BJ (cell line): ENCODE results near the gene ACSBG1. TPM values are rescaled to one million over a fixed set of nuclear protein-coding genes. Genes with fewer than 3 reads are reported as not detected.

Experiments used
- CTCF ChIA-PET: fragments of 350-600 bp; formaldehyde crosslinking; extraction: SDS; loops from one replicate; lab custom pipeline; 2021; ENCODE audit warnings: antibody characterized with exemption, inconsistent platforms; lab: Yijun Ruan, JAX
- POLR2A ChIA-PET: fragments of 300-600 bp; sonication (Branson Sonifier 250); formaldehyde crosslinking; extraction: SDS; loops from one replicate; lab custom pipeline; 2021; ENCODE audit warnings: antibody characterized with exemption; lab: Charles Lee
- DNase-seq: peaks from one replicate; pipeline ENCODE4 v3.0.0-alpha.2; 2011; ENCODE audit warnings: low read depth
- H3K27me3 ChIP-seq: 2 replicates; pipeline ENCODE4 v1.6.0; 2011; ENCODE audit warnings: low read length; ENCODE audit not compliant: control insufficient read depth, insufficient read depth
- H3K36me3 ChIP-seq: 2 replicates; pipeline ENCODE4 v1.5.1; 2011; ENCODE audit warnings: low read length; ENCODE audit not compliant: control insufficient read depth, insufficient read depth
- H3K4me3 ChIP-seq: 2 replicates; pipeline ENCODE4 v1.5.1; 2011; ENCODE audit warnings: low read depth, mild to moderate bottlenecking, control low read depth, low read length
- polyA plus RNA-seq: library from polyadenylated mRNA; depleted of rRNA; stranded (reverse); fragments of >200 nt; gene quantifications from 2 replicates; pipeline ENCODE4 v1.2.3, GENCODE V29; 2011
- TF ChIP-seq, protein P1 (sequence below): IDR thresholded peaks from 2 replicates; pipeline ENCODE4 v1.5.1; 2011; ENCODE audit warnings: low read depth, mild to moderate bottlenecking, control low read depth, inconsistent platforms, low read length, moderate library complexity; ENCODE audit not compliant: insufficient read depth

The ACSBG1 gene
- polyA plus RNA-seq, 1 experiment = 0.01 TPM

DNA sequence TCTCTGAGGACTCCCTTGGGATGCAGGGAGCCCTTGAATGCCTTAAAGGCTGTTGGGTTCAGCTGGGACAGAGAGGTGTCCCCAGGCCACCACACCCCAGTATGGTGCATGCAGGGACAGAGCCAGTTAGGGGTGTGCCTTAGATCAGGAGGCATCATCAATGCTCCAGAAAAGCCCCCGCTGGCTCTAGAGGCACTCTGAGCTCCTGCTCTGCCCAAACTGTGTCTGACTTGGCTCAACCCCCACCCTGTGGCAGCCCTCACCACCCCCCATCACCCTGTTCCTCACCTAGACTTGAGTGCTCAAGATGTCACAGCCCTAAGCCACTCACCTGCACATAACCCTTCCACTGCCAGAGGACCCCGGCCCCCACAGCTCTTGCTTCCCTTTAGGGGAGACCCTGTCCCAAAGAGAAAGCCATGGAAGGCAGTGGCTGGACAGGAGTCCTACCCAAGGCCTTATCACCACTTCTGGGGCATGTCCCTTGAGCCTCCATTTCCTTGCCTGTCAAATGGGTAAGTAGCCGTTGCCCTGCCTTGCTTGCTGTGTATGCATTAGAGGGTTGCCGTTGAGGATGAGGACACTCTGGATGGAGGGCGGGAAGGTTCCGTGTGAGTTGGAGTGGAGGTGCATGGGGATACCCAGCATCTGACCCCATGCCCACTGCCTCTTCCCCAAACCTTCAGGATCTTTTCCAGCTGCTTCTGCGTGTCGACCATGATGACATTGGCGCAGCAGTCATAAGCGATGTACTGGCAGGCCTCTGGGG is 41.4 kb downstream of the ACSBG1 start:
- TF ChIP-seq, protein P1, sequence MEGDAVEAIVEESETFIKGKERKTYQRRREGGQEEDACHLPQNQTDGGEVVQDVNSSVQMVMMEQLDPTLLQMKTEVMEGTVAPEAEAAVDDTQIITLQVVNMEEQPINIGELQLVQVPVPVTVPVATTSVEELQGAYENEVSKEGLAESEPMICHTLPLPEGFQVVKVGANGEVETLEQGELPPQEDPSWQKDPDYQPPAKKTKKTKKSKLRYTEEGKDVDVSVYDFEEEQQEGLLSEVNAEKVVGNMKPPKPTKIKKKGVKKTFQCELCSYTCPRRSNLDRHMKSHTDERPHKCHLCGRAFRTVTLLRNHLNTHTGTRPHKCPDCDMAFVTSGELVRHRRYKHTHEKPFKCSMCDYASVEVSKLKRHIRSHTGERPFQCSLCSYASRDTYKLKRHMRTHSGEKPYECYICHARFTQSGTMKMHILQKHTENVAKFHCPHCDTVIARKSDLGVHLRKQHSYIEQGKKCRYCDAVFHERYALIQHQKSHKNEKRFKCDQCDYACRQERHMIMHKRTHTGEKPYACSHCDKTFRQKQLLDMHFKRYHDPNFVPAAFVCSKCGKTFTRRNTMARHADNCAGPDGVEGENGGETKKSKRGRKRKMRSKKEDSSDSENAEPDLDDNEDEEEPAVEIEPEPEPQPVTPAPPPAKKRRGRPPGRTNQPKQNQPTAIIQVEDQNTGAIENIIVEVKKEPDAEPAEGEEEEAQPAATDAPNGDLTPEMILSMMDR = no peak
- DNase-seq = no peak
- H3K4me3 ChIP-seq = no peak overlapping the region
- H3K27me3 ChIP-seq = no peaks in the 10 kb centered on the region
- H3K36me3 ChIP-seq = no peaks in the 10 kb centered on the region
- ChIA-PET CTCF (interaction anchor here (1.3 to 1.6 kb wide), 2 partner anchors 15 to 80 kb away, joined by 4 read pairs; no protein-coding TSS in a partner anchor), POLR2A (no interaction called here)

DNA sequence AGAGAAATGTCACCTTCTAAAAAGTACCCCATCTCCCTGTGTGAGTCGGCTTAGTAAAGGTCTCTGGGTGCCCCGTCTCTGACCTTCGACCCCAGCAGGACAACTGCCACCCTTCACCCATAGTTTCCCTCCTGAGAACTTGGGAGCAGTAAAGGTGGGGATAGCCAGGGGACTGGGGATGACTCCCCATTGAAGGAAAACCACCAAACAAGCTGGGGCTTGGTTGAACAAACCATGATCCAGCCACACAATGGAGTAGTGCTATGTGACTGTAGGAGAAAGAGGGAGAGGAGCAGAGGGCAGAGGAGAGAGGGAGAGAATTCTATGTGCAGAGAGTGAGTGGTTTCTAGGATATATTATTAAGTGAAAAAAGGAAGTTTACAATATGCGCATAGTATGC is 51.5 kb downstream of the ACSBG1 start:
- H3K27me3 ChIP-seq = peaks cover 2% of the 10 kb centered on the region; the same call in 1 of the 2 replicates
- ChIA-PET CTCF (no interaction called here), POLR2A (no interaction called here)
- no peaks in the 10 kb centered on the region for H3K36me3 ChIP-seq
- TF ChIP-seq, protein P1 = no peak
- no peak overlapping the region for H3K4me3 ChIP-seq
- no peak for DNase-seq

DNA sequence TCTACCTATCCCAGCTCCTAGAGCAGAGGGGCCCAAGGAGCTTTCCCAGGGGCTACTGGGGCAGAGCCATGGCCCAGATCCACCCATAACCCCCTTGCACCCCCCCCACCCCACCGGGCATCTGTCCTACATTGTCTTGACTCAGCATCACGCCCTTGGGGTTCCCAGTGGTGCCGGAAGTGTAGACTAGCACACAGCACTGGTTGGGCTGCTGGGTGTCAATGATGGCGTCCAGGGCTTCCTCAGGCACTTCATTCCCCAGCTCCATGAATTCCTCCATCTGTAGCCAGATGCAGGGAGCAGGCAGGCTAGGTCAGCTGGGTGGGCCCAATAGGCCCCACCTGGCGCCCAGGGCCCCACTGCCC is 52.0 kb downstream of the ACSBG1 start:
- ChIA-PET POLR2A (no interaction called here), CTCF (interaction anchor here (0.7 to 1.1 kb wide), 2 partner anchors 13 to 58 kb away, joined by 3 read pairs; no protein-coding TSS in a partner anchor)
- Histone ChIP-seq H3K36me3 (no peaks in the 10 kb centered on the region), H3K4me3 (no peak overlapping the region), H3K27me3 (peaks cover 4% of the 10 kb centered on the region; the same call in 1 of the 2 replicates)
- DNase-seq = no peak
- TF ChIP-seq, protein P1 = no peak

DNA sequence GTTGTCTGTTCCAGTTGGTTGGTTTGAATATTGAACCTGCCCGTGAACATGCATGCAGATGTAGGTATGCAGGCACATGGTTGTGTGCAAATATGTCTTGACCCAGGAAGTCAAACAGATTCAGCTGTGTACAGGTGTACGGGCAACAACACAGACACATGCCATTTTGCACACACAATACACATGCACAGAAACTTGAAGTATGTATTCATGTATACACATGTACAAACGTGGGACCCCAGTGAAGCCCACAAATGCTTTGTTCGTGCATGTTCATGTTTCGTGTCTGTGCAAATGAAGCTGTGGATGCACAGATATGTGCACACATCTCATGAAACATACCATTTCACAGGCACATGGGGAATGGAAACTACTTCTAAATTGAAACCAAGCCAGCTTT is 54.5 kb downstream of the ACSBG1 start:
- peaks cover 1% of the 10 kb centered on the region; the same call in 1 of the 2 replicates for H3K27me3 ChIP-seq
- no peak overlapping the region for H3K4me3 ChIP-seq
- TF ChIP-seq, protein P1 = no peak
- no peak for DNase-seq
- no peaks in the 10 kb centered on the region for H3K36me3 ChIP-seq
- CTCF ChIA-PET = interaction anchor here (1.1 to 6.3 kb wide), 2 partner anchors 25 to 61 kb away, joined by 3 to 99 read pairs; no protein-coding TSS in a partner anchor
- POLR2A ChIA-PET = no interaction called here

DNA sequence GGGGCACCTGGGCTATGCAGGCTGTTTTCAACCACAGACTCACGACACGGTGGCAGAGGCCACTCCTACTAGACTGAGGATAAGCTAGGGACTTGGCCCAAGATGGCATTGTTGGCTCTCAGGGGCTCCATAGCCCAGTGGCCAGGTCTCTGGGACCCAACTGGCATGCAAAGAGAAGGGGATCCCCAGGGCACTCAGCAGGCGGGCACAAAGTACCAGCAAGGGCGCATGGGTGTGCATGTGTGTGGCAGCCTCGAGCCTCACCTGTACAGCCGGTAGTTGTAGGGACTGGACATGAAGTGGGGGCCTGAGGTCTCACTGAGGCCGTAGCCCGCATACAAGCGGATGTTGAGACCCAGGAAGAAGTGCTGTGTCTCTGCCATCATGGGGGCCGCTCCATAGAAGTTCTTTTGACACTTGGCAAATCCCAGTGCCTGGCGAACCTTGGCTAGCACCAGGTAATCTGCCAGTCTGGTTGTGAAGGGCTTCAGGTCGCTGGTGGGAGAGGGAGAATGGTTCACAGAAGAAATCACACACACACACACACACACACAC is 55.0 kb downstream of the ACSBG1 start:
- ChIA-PET CTCF (interaction anchor here (1.1 to 6.3 kb wide), 6 partner anchors 16 to 127 kb away, joined by 3 to 99 read pairs (median 4); no protein-coding TSS in a partner anchor), POLR2A (no interaction called here)
- Histone ChIP-seq H3K36me3 (no peaks in the 10 kb centered on the region), H3K4me3 (no peak overlapping the region), H3K27me3 (peaks cover 1% of the 10 kb centered on the region; the same call in 1 of the 2 replicates)
- TF ChIP-seq, protein P1 = no peak
- DNase-seq = no peak
